Parathyroid adenoma (tissue), 2 donors: Measurements from ENCODE around the gene MAL.
A peak's percentile ranks its signal among the peaks of the same experiment; 100 is the strongest.

Experiments used
- H2AFZ ChIP-seq: fragments of 300-600 bp; sonication (generic); one replicate; pipeline ENCODE4 v1.7.0; 2017; ENCODE audit warnings: antibody characterized with exemption, mild to moderate bottlenecking
- H3K27ac ChIP-seq: fragments of 300-600 bp; sonication (generic); one replicate; pipeline ENCODE4 v1.7.0; 2017
- H3K27me3 ChIP-seq: fragments of 300-600 bp; sonication (generic); one replicate; pipeline ENCODE4 v1.7.0; 2017; ENCODE audit warnings: low read length; ENCODE audit not compliant: control insufficient read depth, insufficient read depth
- H3K36me3 ChIP-seq: fragments of 300-600 bp; sonication (generic); one replicate; pipeline ENCODE4 v1.7.0; 2017; ENCODE audit warnings: low read length; ENCODE audit not compliant: control insufficient read depth, insufficient read depth
- H3K4me1 ChIP-seq: fragments of 300-600 bp; sonication (generic); one replicate; pipeline ENCODE4 v1.7.0; 2017; ENCODE audit warnings: control low read depth
- H3K4me2 ChIP-seq: fragments of 300-600 bp; sonication (generic); one replicate; pipeline ENCODE4 v1.7.0; 2017; ENCODE audit warnings: low read length
- H3K4me3 ChIP-seq: fragments of 300-600 bp; sonication (generic); one replicate; pipeline ENCODE4 v1.7.0; 2017; ENCODE audit warnings: low read depth, low read length
- H3K79me2 ChIP-seq: fragments of 300-600 bp; sonication (generic); one replicate; pipeline ENCODE4 v1.7.0; 2017; ENCODE audit warnings: control low read depth
- H3K9ac ChIP-seq: fragments of 300-600 bp; sonication (generic); one replicate; pipeline ENCODE4 v1.7.0; 2017; ENCODE audit warnings: mild to moderate bottlenecking
- H3K9me3 ChIP-seq: fragments of 300-600 bp; sonication (generic); one replicate; pipeline ENCODE4 v1.7.0; 2017; ENCODE audit warnings: low read length; ENCODE audit not compliant: control insufficient read depth
- TF ChIP-seq, protein P1 (sequence below): fragments of 300-600 bp; sonication (generic); IDR thresholded peaks from one replicate; pipeline ENCODE4 v1.7.0; 2017; ENCODE audit warnings: antibody characterized with exemption, mild to moderate bottlenecking
- donor health status: primary hyperparathyroidism.

MAL gene

DNA sequence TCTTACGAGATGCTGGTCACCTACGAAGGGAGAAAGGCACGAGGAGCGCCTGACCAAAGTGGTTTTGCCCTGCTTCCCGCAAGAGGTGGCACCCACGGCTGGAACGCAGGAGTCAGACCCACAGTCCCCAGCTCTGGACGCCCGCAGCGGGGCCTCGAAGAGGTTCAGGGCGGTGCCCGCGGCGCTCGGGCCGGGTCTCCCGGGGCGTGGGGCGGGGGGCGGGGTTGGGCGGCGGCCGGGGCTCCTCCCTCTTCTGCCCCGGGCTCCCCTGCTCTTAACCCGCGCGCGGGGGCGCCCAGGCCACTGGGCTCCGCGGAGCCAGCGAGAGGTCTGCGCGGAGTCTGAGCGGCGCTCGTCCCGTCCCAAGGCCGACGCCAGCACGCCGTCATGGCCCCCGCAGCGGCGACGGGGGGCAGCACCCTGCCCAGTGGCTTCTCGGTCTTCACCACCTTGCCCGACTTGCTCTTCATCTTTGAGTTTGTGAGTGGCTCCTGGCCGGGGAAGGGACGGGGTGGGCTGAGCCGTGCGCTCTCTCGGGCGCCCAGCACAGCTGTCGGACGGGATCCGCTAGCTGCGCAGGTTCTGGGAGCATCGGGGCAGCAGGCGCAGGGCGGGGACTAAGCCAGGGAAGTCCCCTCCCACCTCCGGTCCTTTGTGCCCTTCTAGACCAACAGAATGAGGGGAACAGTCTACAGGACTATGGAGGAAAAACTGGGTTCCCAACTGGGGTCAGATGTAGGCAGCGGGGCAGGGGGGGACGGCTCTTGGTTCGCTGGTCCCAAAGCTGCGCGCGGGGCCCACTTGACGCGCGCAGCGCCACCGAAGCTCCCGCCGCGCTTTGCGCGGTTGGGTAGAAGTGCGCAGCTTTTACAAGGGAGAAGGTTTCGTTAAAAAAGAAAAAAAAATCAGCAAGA is at the start of gene MAL:
MAL (plus strand) TSS at position 303 of the 914 bp plus-strand sequence; CDS start at position 388, 85 bp downstream.
- no peak within 1 kb of the TSS for H3K27ac ChIP-seq
- H3K36me3 ChIP-seq = no peaks in the 10 kb centered on the region
- H3K4me1 ChIP-seq = peaks cover 3% of the 10 kb centered on the region
- no peaks in the 10 kb centered on the region for H3K9me3 ChIP-seq
- H3K27me3 ChIP-seq = peaks cover 4% of the 10 kb centered on the region
- H3K4me2 ChIP-seq = peak within 1 kb of the TSS; percentile 23
- peak within 1 kb of the TSS; percentile 36 for H2AFZ ChIP-seq
- no peak within 1 kb of the TSS for H3K4me3 ChIP-seq
- H3K79me2 ChIP-seq = no peaks in the 10 kb centered on the region
- no peak within 1 kb of the TSS for H3K9ac ChIP-seq
- TF ChIP-seq, protein P1, sequence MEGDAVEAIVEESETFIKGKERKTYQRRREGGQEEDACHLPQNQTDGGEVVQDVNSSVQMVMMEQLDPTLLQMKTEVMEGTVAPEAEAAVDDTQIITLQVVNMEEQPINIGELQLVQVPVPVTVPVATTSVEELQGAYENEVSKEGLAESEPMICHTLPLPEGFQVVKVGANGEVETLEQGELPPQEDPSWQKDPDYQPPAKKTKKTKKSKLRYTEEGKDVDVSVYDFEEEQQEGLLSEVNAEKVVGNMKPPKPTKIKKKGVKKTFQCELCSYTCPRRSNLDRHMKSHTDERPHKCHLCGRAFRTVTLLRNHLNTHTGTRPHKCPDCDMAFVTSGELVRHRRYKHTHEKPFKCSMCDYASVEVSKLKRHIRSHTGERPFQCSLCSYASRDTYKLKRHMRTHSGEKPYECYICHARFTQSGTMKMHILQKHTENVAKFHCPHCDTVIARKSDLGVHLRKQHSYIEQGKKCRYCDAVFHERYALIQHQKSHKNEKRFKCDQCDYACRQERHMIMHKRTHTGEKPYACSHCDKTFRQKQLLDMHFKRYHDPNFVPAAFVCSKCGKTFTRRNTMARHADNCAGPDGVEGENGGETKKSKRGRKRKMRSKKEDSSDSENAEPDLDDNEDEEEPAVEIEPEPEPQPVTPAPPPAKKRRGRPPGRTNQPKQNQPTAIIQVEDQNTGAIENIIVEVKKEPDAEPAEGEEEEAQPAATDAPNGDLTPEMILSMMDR = no peak

DNA sequence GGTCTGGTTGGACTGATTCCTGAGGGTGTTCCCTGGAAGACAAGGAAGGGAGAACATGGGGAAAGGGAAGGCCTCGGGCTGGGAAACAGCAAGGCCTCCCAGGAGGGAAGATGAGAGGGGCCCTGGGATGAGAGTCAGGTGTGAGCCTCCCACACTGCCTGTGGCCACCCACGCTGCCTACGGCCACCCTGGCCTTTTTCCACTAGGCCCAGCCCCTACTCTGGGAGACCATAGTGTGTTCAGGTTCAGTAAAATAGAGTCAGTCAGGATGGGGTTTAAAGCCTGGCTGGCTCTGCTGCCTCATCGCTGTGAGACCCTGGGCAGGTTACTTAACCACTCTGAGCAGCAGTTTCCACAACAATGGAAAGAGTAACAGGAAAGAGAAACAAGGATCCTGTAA is 47.7 kb upstream of the MAL start:
- Histone ChIP-seq H2AFZ (no peak overlapping the region), H3K9me3 (no peaks in the 10 kb centered on the region), H3K27ac (no peak overlapping the region), H3K27me3 (no peaks in the 10 kb centered on the region), H3K9ac (no peak overlapping the region), H3K4me2 (no peak overlapping the region), H3K4me1 (no peaks in the 10 kb centered on the region), H3K36me3 (no peaks in the 10 kb centered on the region), H3K79me2 (no peaks in the 10 kb centered on the region), H3K4me3 (no peak overlapping the region)
- TF ChIP-seq, protein P1 = no peak

DNA sequence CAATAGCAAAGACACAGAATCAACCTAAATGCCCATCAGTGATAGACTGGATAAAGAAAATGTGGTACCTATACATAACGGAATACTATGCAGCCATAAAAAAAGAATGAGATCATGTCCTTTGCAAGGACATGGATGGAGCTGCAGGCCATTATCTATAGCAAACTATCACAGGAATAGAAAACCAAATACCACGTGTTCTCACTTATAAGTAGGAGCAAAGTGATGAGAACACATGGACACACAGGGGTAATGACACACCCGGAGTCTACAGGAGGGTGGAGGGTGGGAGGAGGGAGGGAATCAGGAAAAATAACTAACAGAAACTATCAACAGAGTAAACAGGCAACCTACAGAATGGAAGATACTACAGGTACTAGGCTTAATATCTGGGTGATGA is 46.6 kb upstream of the MAL start:
- Histone ChIP-seq H3K27me3 (no peaks in the 10 kb centered on the region), H3K9me3 (no peaks in the 10 kb centered on the region), H3K4me1 (no peaks in the 10 kb centered on the region), H2AFZ (no peak overlapping the region), H3K9ac (no peak overlapping the region), H3K4me2 (no peak overlapping the region), H3K79me2 (no peaks in the 10 kb centered on the region), H3K27ac (no peak overlapping the region), H3K4me3 (no peak overlapping the region), H3K36me3 (no peaks in the 10 kb centered on the region)
- TF ChIP-seq, protein P1 = no peak

DNA sequence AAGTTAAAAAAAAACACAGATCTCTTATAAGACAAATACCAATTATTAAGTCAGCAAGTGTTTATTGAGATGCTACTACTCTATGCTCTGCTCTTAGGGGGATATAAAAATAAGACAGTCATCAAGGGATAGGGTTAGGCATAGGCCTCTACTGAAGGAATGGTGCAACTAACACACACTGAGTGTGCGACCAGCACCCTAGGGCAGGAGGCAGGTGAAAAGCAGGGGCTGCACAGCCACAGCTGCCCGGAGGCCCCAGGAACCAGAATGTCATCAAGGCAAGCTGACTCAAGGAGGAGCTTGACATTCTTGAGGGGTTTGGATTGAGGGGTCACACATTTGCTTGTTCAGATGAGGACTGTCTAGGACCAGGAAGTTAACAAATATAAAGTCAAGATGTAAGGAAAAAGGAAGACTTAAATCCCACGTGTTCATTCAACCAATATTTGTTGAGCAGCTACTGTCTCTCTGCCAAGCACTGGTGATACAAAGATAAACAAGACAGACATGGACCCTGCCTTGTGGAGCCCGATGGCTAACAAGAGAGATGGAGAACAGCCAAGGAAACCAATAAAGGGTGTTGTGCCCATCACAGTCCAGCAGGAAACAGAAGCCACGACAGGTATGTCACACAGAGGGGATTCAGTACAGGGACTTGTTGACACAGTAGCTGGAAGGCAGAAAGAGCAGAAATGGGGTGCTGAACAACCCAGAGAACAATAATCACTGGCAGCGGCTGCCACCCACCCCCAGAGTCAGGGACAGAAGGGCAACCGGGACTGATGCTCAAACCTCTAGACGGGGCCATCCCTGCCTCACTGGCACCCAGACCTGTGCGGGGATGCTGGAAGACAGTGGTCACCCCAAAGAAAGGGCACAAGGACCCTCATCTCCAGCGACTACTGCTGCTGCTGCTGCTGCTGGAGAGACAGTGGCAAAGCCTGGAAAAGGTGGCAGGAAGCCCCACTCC is 45.8 kb upstream of the MAL start:
- Histone ChIP-seq H3K9ac (no peak overlapping the region), H3K36me3 (no peaks in the 10 kb centered on the region), H3K4me2 (no peak overlapping the region), H3K27ac (no peak overlapping the region), H3K27me3 (no peaks in the 10 kb centered on the region), H3K9me3 (no peaks in the 10 kb centered on the region), H3K4me1 (no peaks in the 10 kb centered on the region), H2AFZ (no peak overlapping the region), H3K79me2 (no peaks in the 10 kb centered on the region), H3K4me3 (no peak overlapping the region)
- TF ChIP-seq, protein P1 = no peak
